Measurements from ENCODE around the gene RAD21L1.

Gene RAD21L1

DNA sequence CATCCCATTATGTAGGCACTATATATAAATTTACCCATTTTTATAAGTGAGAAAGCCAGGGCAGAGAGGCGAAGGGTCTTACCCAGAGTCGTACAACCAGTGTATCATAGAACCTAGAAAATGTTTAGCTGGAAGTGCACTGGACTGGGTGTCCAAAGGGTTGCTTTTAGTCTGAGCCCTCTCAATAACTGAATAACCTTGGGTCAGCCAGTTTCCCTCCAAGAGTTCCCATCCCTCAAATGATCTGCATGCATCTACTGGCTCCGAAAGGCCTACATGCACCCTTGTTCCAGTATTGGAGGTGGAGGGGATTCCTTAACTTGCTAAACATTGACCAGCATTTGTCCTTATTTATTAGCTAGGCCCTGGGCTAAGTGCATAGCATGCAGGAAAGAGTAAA, 44.0 kb downstream of the RAD21L1 start:
- Histone ChIP-seq H3K27ac (no peak overlapping the region), H3K4me3 (no peak overlapping the region)
- no peak for DNase-seq (ENCODE audit: low spot score)
- TF ChIP-seq, protein P1, sequence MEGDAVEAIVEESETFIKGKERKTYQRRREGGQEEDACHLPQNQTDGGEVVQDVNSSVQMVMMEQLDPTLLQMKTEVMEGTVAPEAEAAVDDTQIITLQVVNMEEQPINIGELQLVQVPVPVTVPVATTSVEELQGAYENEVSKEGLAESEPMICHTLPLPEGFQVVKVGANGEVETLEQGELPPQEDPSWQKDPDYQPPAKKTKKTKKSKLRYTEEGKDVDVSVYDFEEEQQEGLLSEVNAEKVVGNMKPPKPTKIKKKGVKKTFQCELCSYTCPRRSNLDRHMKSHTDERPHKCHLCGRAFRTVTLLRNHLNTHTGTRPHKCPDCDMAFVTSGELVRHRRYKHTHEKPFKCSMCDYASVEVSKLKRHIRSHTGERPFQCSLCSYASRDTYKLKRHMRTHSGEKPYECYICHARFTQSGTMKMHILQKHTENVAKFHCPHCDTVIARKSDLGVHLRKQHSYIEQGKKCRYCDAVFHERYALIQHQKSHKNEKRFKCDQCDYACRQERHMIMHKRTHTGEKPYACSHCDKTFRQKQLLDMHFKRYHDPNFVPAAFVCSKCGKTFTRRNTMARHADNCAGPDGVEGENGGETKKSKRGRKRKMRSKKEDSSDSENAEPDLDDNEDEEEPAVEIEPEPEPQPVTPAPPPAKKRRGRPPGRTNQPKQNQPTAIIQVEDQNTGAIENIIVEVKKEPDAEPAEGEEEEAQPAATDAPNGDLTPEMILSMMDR (IDR thresholded peaks at IDR 0.05): no peak

DNA sequence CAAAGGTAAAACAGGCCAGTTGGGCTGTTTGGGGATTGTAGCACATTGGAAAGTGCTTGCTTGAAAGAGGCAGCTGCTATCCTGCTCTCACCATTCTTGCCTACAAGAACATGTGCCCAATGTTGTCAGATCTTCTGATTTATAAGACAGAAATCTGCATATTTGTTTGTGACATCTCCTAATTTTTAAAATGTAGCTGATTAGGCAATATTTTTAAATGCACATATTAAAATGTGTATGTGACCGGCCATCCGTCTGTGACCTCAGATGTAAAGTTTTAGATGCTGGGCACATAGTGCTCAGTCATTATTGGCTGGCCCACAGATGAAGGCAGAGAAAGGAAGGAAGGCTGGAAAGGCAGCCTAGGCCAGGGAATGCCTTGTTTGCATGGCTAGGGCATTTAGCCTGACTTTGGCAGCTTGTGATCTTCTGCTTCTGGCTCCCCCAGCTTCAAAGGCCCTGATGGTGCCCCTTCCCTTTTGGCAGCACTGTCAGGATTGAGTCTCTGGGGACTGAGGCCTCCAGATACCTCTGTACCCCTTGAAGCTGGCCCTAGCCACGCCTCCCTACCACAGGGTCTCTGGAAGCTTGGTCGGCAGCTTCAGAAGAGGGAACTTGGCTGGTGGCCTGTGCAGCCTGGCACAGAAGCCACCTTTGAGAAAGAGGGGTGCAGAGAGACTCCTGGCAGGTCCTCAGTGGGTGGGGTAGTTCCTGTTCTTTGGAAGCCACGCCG, 46.7 kb downstream of the RAD21L1 start:
- no peak overlapping the region for H3K4me3 ChIP-seq
- H3K27ac ChIP-seq: no peak overlapping the region
- DNase-seq (ENCODE audit: low spot score): no peak
- TF ChIP-seq, protein P1 (IDR thresholded peaks at IDR 0.05): no peak

DNA sequence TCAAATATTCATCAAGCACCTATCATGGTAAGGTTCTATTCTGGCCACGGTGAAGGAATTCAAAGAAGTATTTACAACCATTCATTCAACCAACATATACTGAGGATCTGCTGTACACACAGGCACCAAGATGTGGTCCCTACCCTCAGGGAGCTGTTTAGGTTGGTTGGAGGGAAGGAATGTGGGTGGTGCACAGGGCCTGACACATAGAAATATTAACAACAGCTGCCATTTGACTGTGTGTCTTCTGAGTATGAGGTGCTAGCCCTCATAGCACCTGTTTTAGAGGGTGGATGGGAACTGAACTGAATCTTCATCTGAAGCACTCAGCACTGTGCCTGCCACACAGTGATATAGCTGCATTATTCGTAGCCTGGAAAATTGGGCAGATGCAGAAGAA, 47.5 kb downstream of the RAD21L1 start:
- no peak overlapping the region for H3K4me3 ChIP-seq
- TF ChIP-seq, protein P1 (IDR thresholded peaks at IDR 0.05): no peak
- DNase-seq (ENCODE audit: low spot score): no peak
- no peak overlapping the region for H3K27ac ChIP-seq

- no peak overlapping the region for H3K27ac ChIP-seq
- no peak overlapping the region for H3K4me3 ChIP-seq
- TF ChIP-seq, protein P1 (IDR thresholded peaks at IDR 0.05): no peak
- no peak for DNase-seq (ENCODE audit: low spot score)
Observed at GRCh38 chr20:1274485-1275311, 48.9 kb downstream of the RAD21L1 start.

GRCh38 chr20:1275919-1276318, 50.1 kb downstream of the RAD21L1 start:
- TF ChIP-seq, protein P1 (IDR thresholded peaks at IDR 0.05): no peak
- Histone ChIP-seq H3K27ac (no peak overlapping the region), H3K4me3 (no peak overlapping the region)
- DNase-seq (ENCODE audit: low spot score): no peak

GRCh38 chr20:1277529-1278322, 51.9 kb downstream of the RAD21L1 start:
- no peak overlapping the region for H3K27ac ChIP-seq
- H3K4me3 ChIP-seq: no peak overlapping the region
- no peak for DNase-seq (ENCODE audit: low spot score)
- TF ChIP-seq, protein P1 (IDR thresholded peaks at IDR 0.05): no peak

Measured in coronary artery (tissue), 2 donors.